HEK293 (cell line): ENCODE results near the gene CACNA1D.

Experiments
- CTCF ChIP-seq: fragments of 450-650 bp; formaldehyde crosslinking; IDR thresholded peaks from 2 replicates; pipeline ENCODE4 v1.5.1; 2016; ENCODE audit warnings: missing biosample characterization, missing genetic modification characterization
- GFI1B ChIP-seq: fragments of 450-650 bp; formaldehyde crosslinking; IDR thresholded peaks from 2 replicates; pipeline ENCODE4 v1.5.1; 2016; ENCODE audit warnings: missing biosample characterization, missing genetic modification characterization
- ZBTB17 ChIP-seq: fragments of 450-650 bp; formaldehyde crosslinking; IDR thresholded peaks from 2 replicates; pipeline ENCODE4 v1.5.1; 2016; ENCODE audit warnings: missing biosample characterization, missing genetic modification characterization
- ZBTB26 ChIP-seq: fragments of 450-650 bp; formaldehyde crosslinking; optimal IDR thresholded peaks from 2 replicates; pipeline ENCODE3; 2016; ENCODE audit warnings: missing biosample characterization, mild to moderate bottlenecking, missing genetic modification characterization
- ZNF121 ChIP-seq: fragments of 450-650 bp; formaldehyde crosslinking; IDR thresholded peaks from 2 replicates; pipeline ENCODE4 v1.5.1; 2016; ENCODE audit warnings: missing biosample characterization, missing genetic modification characterization
- ZNF274 ChIP-seq, 2 experiments: fragments of 200-500 bp in 1 of 2; fragments of 450-650 bp in 1 of 2; sonication (Bioruptor generic) in 1 of 2; formaldehyde crosslinking in 1 of 2; IDR thresholded peaks; 2 replicates each; pipeline versions ENCODE4 v1.5.1 to v1.6.1; 2014 to 2016; ENCODE audit warnings: borderline replicate concordance in 1 of 2, inconsistent platforms in 1 of 2, low read length in 1 of 2, missing biosample characterization in 1 of 2, missing genetic modification characterization in 1 of 2
- ZNF843 ChIP-seq: fragments of 450-650 bp; formaldehyde crosslinking; IDR thresholded peaks from 2 replicates; pipeline ENCODE4 v1.5.1; 2016; ENCODE audit warnings: missing biosample characterization, missing genetic modification characterization
- ZSCAN30 ChIP-seq: fragments of 450-650 bp; IDR thresholded peaks from 2 replicates; pipeline ENCODE4 v1.5.1; 2018; ENCODE audit warnings: missing biosample characterization, mild to moderate bottlenecking, missing genetic modification characterization, moderate library complexity

- TF ChIP-seq CTCF (tag by site-specific recombination) = no peak
- no peak for TF ChIP-seq ZNF843 (tag by site-specific recombination)
- TF ChIP-seq ZBTB17 = no peak
- no peak for TF ChIP-seq ZNF274 (IDR thresholded peaks at IDR 0.05; ENCODE audit: low read length)
- no peak for TF ChIP-seq ZNF274 (tag by site-specific recombination; IDR thresholded peaks at IDR 0.05; ENCODE audit: borderline replicate concordance)
- no peak for TF ChIP-seq ZBTB26 (tag by site-specific recombination)
- TF ChIP-seq ZNF121 (tag by site-specific recombination) = no peak
- no peak for TF ChIP-seq GFI1B
- TF ChIP-seq ZSCAN30 = no peak
These were observed 278.6 kb downstream of the CACNA1D start for GRCh38 chr3:53773021-53773436.
